Stimulated activated memory B cell treated with anti-CD40 and anti-IgM and Interleukin-4, amounts not matched to agents 10 μg/mL and 1 μg/mL and 100 μg/mL, for 72 hours (primary cell): ENCODE measurements around the gene DGKD.
"Not testable (repeated sequence)": the region's sequence is repeated elsewhere in the genome, so short reads cannot be mapped to it uniquely, and the experiment has no call there.

Experiments
- ATAC-seq: fragments of 150-1000 bp; cut with Tn5 transposase; 2 replicates; pipeline ENCODE4 v1.10.0; 2021
- H3K27ac Mint-ChIP-seq: one replicate; pipeline ENCODE4 v1.8.0; 2022; ENCODE audit warnings: mild to moderate bottlenecking, mixed read lengths
- H3K27me3 Mint-ChIP-seq: one replicate; pipeline ENCODE4 v1.8.0; 2022; ENCODE audit warnings: mixed read lengths
- H3K36me3 Mint-ChIP-seq: one replicate; pipeline ENCODE4 v1.8.0; 2022; ENCODE audit warnings: mixed read lengths
- H3K4me1 Mint-ChIP-seq: one replicate; pipeline ENCODE4 v1.8.0; 2022; ENCODE audit warnings: mixed read lengths
- H3K4me3 Mint-ChIP-seq: one replicate; pipeline ENCODE4 v1.8.0; 2022; ENCODE audit warnings: mild to moderate bottlenecking, moderate library complexity, mixed read lengths
- H3K9me3 Mint-ChIP-seq: one replicate; pipeline ENCODE4 v1.8.0; 2022; ENCODE audit warnings: mixed read lengths

Gene DGKD

GRCh38 chr2:233362742-233363141 lies 8.4 kb downstream of the DGKD start:
- no peaks in the 10 kb centered on the region for H3K27me3 Mint-ChIP-seq
- H3K4me3 Mint-ChIP-seq, result no peak overlapping the region
- H3K9me3 Mint-ChIP-seq, result peaks cover 11% of the 10 kb centered on the region
- H3K4me1 Mint-ChIP-seq, result peaks cover 76% of the 10 kb centered on the region
- ATAC-seq, result no peak
- peaks cover 53% of the 10 kb centered on the region for H3K36me3 Mint-ChIP-seq
- H3K27ac Mint-ChIP-seq, result no peak overlapping the region

GRCh38 chr2:233363744-233364235 lies 9.5 kb downstream of the DGKD start:
- Mint-ChIP-seq H3K4me3 (no peak overlapping the region), H3K36me3 (peaks cover 57% of the 10 kb centered on the region), H3K4me1 (peaks cover 70% of the 10 kb centered on the region), H3K27me3 (no peaks in the 10 kb centered on the region), H3K9me3 (peaks cover 11% of the 10 kb centered on the region), H3K27ac (peak overlapping the region; percentile 25)
- ATAC-seq, result no peak

GRCh38 chr2:233365861-233366520 lies 11.7 kb downstream of the DGKD start:
- ATAC-seq, result no peak
- H3K27ac Mint-ChIP-seq, result peak overlapping the region; percentile 50
- no peaks in the 10 kb centered on the region for H3K27me3 Mint-ChIP-seq
- H3K4me1 Mint-ChIP-seq, result peaks cover 68% of the 10 kb centered on the region
- H3K9me3 Mint-ChIP-seq, result peaks cover 11% of the 10 kb centered on the region
- H3K4me3 Mint-ChIP-seq, result no peak overlapping the region
- H3K36me3 Mint-ChIP-seq, result peaks cover 54% of the 10 kb centered on the region

- Mint-ChIP-seq H3K4me1 (peaks cover 66% of the 10 kb centered on the region), H3K27ac (no peak overlapping the region), H3K27me3 (no peaks in the 10 kb centered on the region), H3K9me3 (peaks cover 8% of the 10 kb centered on the region), H3K36me3 (peaks cover 52% of the 10 kb centered on the region), H3K4me3 (no peak overlapping the region)
- no peak for ATAC-seq
Measured at GRCh38 chr2:233367586-233367985, 13.3 kb downstream of the DGKD start.

- ATAC-seq, result no peak
- peaks cover 69% of the 10 kb centered on the region for H3K4me1 Mint-ChIP-seq
- no peaks in the 10 kb centered on the region for H3K27me3 Mint-ChIP-seq
- H3K36me3 Mint-ChIP-seq, result peaks cover 54% of the 10 kb centered on the region
- H3K9me3 Mint-ChIP-seq, result peaks cover 6% of the 10 kb centered on the region
- peak overlapping the region; percentile 68 for H3K27ac Mint-ChIP-seq
- H3K4me3 Mint-ChIP-seq, result no peak overlapping the region
Measured at GRCh38 chr2:233368756-233369155, 14.5 kb downstream of the DGKD start.

GRCh38 chr2:233369462-233369861 lies 15.2 kb downstream of the DGKD start:
- H3K4me1 Mint-ChIP-seq, result peaks cover 63% of the 10 kb centered on the region
- no peak for ATAC-seq
- peaks cover 47% of the 10 kb centered on the region for H3K36me3 Mint-ChIP-seq
- peak overlapping the region; percentile 68 for H3K27ac Mint-ChIP-seq
- H3K27me3 Mint-ChIP-seq, result no peaks in the 10 kb centered on the region
- no peak overlapping the region for H3K4me3 Mint-ChIP-seq
- H3K9me3 Mint-ChIP-seq, result peaks cover 2% of the 10 kb centered on the region

- ATAC-seq, result no peak
- Mint-ChIP-seq H3K9me3 (no peaks in the 10 kb centered on the region), H3K4me1 (peaks cover 61% of the 10 kb centered on the region), H3K27ac (peak overlapping the region; percentile 68), H3K27me3 (no peaks in the 10 kb centered on the region), H3K4me3 (no peak overlapping the region), H3K36me3 (peaks cover 45% of the 10 kb centered on the region)
Measured at GRCh38 chr2:233369897-233370685, 15.8 kb downstream of the DGKD start.

- Mint-ChIP-seq H3K27me3 (no peaks in the 10 kb centered on the region), H3K4me1 (peaks cover 59% of the 10 kb centered on the region), H3K4me3 (no peak overlapping the region), H3K9me3 (no peaks in the 10 kb centered on the region), H3K36me3 (peaks cover 45% of the 10 kb centered on the region), H3K27ac (peak overlapping the region; percentile 55)
- no peak for ATAC-seq
Measured at GRCh38 chr2:233371641-233372040, 17.3 kb downstream of the DGKD start.

- Mint-ChIP-seq H3K36me3 (peaks cover 49% of the 10 kb centered on the region), H3K27ac (peak overlapping the region; percentile 3), H3K4me3 (no peak overlapping the region), H3K27me3 (no peaks in the 10 kb centered on the region), H3K4me1 (peaks cover 47% of the 10 kb centered on the region), H3K9me3 (no peaks in the 10 kb centered on the region)
- no peak for ATAC-seq
Measured at GRCh38 chr2:233372855-233373254, 18.6 kb downstream of the DGKD start.

GRCh38 chr2:233373316-233373715 lies 19.0 kb downstream of the DGKD start:
- Mint-ChIP-seq H3K4me1 (peaks cover 47% of the 10 kb centered on the region), H3K27me3 (no peaks in the 10 kb centered on the region), H3K9me3 (no peaks in the 10 kb centered on the region), H3K27ac (peak overlapping the region; percentile 3), H3K36me3 (peaks cover 49% of the 10 kb centered on the region), H3K4me3 (no peak overlapping the region)
- no peak for ATAC-seq

GRCh38 chr2:233374776-233375175 lies 20.5 kb downstream of the DGKD start:
- Mint-ChIP-seq H3K27ac (peak overlapping the region; percentile 51), H3K36me3 (peaks cover 36% of the 10 kb centered on the region), H3K4me1 (peaks cover 47% of the 10 kb centered on the region)
- H3K4me3 Mint-ChIP-seq, H3K27me3 Mint-ChIP-seq, ATAC-seq, H3K9me3 Mint-ChIP-seq: not testable (repeated sequence)

GRCh38 chr2:233375490-233376314 lies 21.4 kb downstream of the DGKD start:
- Mint-ChIP-seq H3K27ac (peak overlapping the region; percentile 51), H3K36me3 (peaks cover 36% of the 10 kb centered on the region), H3K4me1 (peaks cover 49% of the 10 kb centered on the region), H3K4me3 (no peak overlapping the region), H3K27me3 (no peaks in the 10 kb centered on the region), H3K9me3 (no peaks in the 10 kb centered on the region)
- no peak for ATAC-seq

- peak overlapping the region; percentile 3 for H3K4me3 Mint-ChIP-seq
- H3K27ac Mint-ChIP-seq, result peak overlapping the region; percentile 73
- peaks cover 63% of the 10 kb centered on the region for H3K4me1 Mint-ChIP-seq
- peaks cover 31% of the 10 kb centered on the region for H3K36me3 Mint-ChIP-seq
- no peaks in the 10 kb centered on the region for H3K9me3 Mint-ChIP-seq
- H3K27me3 Mint-ChIP-seq, result no peaks in the 10 kb centered on the region
- no peak for ATAC-seq
Measured at GRCh38 chr2:233379034-233379433, 24.7 kb downstream of the DGKD start.

GRCh38 chr2:233379441-233379840 lies 25.1 kb downstream of the DGKD start:
- ATAC-seq, result no peak
- Mint-ChIP-seq H3K4me3 (peak overlapping the region; percentile 22), H3K4me1 (peaks cover 67% of the 10 kb centered on the region), H3K27me3 (no peaks in the 10 kb centered on the region), H3K27ac (peak overlapping the region; percentile 73), H3K9me3 (no peaks in the 10 kb centered on the region), H3K36me3 (peaks cover 35% of the 10 kb centered on the region)
